ENCODE measurements around the gene NUDT6. TPM values are rescaled to one million over a fixed set of nuclear protein-coding genes. Genes with fewer than 3 reads are reported as not detected.

The NUDT6 gene
- total RNA-seq, 1 donor from 2014 or later: 5.5 TPM

- no peak for DNase-seq (ENCODE audit: low spot score)
Measured at GRCh38 chr4:122914938-122915337, 7.5 kb downstream of the NUDT6 start.

DNA sequence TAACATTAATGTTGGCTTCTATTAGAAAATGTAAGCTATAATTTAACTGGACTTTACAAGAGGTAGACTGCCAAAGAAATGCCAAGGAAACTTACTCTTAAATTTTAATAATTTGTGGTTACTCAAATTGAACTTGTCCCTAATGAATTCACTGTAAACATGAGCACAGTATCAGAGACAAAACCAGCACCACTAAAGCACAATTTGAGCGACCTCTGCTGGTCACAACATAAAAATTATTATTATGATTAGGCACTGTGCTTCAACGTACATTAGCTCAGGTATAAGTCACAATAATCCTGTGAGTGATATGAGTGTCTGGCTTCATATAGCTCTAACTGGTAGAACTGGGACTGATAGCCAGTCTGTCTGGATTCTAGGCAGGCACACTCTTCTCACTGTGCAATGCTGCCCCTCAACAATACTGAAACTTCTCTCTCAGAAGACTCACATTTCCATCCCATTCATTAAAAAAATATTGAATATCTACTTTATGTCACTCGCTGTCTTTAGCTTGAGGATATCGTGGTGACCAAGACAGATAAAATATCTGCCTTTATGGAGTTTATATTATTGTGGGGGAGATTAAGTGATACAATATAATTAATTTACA is 8.0 kb downstream of the NUDT6 start:
- DNase-seq (ENCODE audit: low spot score): no peak

DNA sequence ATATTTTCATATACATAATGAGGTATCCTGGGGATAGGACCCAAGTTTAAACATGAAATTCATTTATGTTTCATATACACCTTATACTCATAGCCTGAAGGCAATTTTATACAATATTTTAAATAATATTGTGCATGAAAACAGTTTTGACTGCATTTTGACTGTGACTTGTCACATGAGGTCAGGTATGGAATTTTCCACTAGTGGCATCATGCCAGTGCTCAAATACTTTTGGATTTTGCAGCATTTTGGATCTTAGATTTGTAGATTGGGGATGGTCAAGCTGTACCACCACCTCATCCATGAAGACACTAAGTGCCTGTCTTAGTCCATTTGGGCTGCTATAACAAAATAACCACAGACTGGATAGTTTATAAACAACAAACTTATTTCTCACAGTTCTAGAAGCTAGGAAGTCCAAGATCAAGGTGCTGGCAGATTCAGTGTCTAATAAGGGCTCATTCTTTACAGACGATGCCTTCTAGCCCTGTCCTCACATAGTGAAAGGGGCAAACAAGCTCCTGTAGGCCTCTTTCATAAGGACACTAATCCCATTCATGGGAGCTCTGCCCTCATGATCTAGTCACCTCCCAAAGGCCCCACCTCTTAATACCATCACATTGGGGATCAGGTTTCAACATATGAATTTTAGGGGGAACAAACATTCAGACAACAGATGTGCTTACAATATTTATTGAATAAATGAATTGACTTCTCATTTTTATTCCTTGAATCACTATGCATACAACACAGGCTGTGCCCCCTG is 9.4 kb downstream of the NUDT6 start:
- DNase-seq (ENCODE audit: low spot score): no peak

DNA sequence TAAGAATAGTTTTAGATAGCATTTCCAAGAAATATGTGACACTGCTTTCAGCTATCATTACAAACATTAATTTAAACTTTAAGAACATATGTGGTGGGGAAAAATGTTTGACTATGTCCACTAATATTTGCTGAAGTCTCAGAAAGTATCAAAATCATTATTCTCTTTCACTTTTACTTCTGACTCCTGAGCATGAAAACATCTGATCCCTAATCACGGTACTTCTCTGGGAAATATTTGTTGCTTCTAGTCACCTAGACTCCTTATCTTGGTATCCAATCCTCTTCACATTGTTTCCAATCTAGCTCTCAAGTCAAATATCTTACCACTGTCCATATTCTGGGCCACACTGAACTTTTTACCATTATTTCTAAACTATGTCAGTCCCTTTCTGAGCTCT is 10.8 kb downstream of the NUDT6 start:
- DNase-seq (ENCODE audit: low spot score): no peak

- no peak for DNase-seq (ENCODE audit: low spot score)
Measured at GRCh38 chr4:122909683-122910082, 12.7 kb downstream of the NUDT6 start.

GRCh38 chr4:122908223-122908622 is 14.2 kb downstream of the NUDT6 start:
- DNase-seq (ENCODE audit: low spot score): no peak

- DNase-seq (ENCODE audit: low spot score): no peak
Measured at GRCh38 chr4:122906859-122907305, 15.5 kb downstream of the NUDT6 start.

- no peak for DNase-seq (ENCODE audit: low spot score)
Measured at GRCh38 chr4:122903766-122904288, 18.6 kb downstream of the NUDT6 start.

DNA sequence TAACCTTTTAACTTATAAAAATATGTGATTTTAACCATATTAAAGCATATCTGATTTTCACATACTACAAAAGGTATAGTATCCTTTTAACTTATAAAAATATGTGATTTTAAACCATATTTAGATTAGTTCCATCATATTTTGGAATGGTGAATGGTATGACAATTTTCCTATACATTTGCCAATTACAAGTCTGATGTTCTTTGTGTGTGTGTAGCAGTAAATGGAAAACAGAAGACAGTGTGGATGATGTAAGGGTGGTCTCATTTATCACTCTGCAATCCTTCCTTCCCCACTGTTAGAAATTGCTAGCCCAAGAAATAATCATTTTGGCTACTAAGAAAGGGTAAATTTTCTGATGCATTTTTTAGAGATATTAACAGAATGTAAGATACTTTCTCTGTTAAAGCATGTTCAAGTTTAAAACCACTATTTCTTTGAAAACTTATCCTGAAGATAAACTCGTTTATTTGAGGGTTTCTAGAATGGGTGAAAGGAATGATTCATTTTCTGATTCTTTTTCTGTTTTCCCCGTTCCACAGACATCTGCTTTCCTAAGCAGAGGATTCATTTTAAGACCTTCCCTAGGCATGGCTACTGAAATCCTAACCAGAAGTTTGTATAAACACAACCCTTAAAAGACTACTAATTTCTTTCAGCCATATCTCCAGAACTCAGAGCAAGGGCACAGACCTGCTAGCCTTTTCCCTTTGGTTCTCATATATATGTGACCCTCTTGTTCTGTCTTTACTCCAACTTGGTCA is 21.0 kb downstream of the NUDT6 start:
- DNase-seq (ENCODE audit: low spot score): no peak

- DNase-seq (ENCODE audit: low spot score): no peak
Measured at GRCh38 chr4:122900314-122900713, 22.1 kb downstream of the NUDT6 start.

GRCh38 chr4:122899682-122900081 is 22.7 kb downstream of the NUDT6 start:
- DNase-seq (ENCODE audit: low spot score): no peak

- no peak for DNase-seq (ENCODE audit: low spot score)
Measured at GRCh38 chr4:122898370-122899150, 23.8 kb downstream of the NUDT6 start.

DNA sequence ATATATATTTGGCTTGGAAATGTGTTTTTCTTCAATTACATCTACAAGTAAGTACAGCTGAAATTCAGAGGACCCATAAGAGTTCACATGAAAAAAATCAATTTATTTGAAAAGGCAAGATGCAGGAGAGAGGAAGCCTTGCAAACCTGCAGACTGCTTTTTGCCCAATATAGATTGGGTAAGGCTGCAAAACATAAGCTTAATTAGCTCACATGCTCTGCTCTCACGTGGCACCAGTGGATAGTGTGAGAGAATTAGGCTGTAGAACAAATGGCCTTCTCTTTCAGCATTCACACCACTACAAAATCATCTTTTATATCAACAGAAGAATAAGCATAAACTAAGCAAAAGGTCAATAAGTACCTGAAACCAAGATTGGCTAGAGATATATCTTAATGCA is 26.1 kb downstream of the NUDT6 start:
- no peak for DNase-seq (ENCODE audit: low spot score)

GRCh38 chr4:122895336-122895995 is 26.9 kb downstream of the NUDT6 start:
- no peak for DNase-seq (ENCODE audit: low spot score)

DNA sequence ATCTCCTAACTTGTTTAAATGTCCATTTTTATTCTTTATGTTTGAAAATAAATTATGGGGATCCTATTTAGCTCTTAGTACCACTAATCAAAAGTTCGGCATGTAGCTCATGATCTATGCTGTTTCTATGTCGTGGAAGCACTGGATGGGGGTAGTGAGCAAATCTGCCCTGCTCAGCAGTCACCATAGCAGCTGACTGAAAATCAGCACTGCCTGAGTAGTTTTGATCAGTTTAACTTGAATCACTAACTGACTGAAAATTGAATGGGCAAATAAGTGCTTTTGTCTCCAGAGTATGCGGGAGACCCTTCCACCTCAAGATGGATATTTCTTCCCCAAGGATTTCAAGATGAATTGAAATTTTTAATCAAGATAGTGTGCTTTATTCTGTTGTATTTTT is 27.6 kb downstream of the NUDT6 start:
- DNase-seq (ENCODE audit: low spot score): no peak

DNA sequence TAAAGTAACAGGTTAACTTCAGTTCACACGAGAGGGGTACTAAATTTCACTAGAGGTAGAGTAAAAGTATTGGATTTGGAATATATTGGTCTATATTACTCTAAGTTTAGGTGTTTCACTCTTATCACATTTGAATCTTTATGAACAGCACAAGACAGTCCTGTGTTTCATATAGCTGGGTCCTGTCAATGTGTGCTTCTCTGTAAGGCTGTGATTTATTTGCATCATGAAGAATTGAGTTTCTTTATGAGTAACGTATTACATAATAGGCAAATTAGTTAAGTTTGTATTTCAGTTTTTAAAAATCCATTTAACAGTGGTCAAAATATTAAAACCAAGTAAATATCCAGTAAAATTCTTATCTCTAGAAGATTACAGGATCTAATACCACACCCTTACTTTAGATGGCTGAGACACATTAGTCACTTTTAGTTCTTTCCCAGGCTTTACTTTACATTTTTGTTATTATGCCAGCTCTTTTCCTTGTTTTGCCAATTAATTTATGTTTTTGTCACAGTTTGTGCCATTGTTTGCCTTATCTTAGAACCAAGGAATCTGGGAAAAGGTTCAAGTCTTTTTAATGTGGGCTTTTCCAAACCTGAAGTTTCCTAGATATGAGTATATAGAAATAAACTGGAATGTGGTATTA is 32.1 kb downstream of the NUDT6 start:
- no peak for DNase-seq (ENCODE audit: low spot score)

DNA sequence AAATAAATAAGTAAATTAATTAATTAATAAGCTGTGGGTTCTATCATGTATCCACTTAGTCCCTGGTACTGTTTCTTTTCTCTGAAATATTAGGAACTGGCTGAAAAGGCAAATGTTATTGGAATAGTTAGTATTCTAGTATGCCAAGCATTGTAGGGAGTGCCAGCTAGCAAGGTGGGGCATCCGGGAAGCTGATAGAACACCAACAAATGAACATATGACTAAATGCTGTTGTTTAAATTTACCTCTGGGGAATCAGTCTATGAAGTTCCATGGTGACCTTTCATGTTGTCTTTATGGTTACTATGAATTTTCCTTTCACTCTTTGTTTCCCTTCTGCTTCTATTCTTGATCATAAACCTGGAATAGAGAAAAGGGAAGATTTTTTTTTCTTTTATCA is 32.7 kb downstream of the NUDT6 start:
- DNase-seq (ENCODE audit: low spot score): no peak

GRCh38 chr4:122884499-122884898 is 37.9 kb downstream of the NUDT6 start:
- no peak for DNase-seq (ENCODE audit: low spot score)

DNA sequence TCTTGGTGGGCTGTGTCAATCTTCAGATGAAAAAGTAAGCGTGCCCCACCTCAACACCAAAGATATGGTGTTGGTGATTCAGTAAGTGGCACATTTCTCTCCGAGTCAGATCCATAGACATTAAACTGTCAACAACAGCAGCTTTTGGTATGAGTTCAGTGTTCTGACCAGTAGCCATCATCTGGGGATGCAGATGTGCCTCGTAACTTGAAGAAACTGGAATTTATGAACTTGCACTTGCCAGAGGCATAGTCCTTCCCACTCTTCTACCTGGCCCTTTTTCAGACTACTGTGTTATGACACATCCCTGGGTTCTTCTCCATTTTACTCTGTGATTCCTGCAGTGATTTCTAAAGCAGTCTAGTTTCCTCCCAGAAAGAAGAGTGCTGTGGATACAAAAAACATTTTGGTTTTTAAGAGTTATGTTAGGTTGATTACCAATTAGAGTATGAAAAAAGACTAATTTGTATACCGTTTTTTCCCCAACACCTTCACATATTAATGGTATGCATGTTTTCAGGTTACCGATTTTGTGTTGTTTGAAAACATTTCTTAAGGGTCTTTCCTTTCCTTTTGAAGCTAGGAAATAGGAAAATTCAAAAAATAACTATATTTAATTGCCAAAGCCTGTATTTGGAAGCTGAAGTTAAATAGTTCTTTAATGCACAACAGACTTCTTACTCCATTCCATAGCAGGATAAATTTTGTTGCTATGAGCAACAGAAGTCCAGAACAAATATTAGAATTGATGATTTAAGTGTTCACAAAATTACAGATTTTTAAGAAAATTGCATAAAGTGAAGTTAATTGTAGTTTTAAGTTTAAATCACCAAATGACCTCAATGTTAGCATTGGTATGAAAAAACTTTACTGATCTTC is 39.3 kb downstream of the NUDT6 start:
- DNase-seq (ENCODE audit: low spot score): no peak

Data from mesenteric fat pad (tissue), 1 donor.